ENCODE measurements around the gene ZFAND6. TPM values are rescaled to one million over a fixed set of nuclear protein-coding genes. Genes with fewer than 3 reads are reported as not detected.

Gene ZFAND6
- total RNA-seq, 1 experiment from 2014 or later = 41.4 TPM

GRCh38 chr15:80132382-80132781 lies 72.9 kb downstream of the ZFAND6 start:
- ChIA-PET CTCF (no interaction called here), POLR2A (ENCODE audit: low non-redundant PET) (no interaction called here)
- intact Hi-C loops (cut with micrococcal nuclease; ENCODE audit: unreplicated experiment) = no loop called here
- no peak overlapping the region for H3K27ac ChIP-seq (ENCODE audit: low read depth, low read length, poor library complexity, severe bottlenecking)
- H3K36me3 ChIP-seq (ENCODE audit: insufficient read depth, low read length, poor library complexity, severe bottlenecking) = no peaks in the 10 kb centered on the region
- TF ChIP-seq EZH2 (IDR thresholded peaks at IDR 0.05; ENCODE audit: borderline replicate concordance, low read depth, low read length, poor library complexity, severe bottlenecking) = no peak
- TF ChIP-seq CTCF (conservative IDR thresholded peaks at IDR 0.05; ENCODE audit: low read depth, low read length) = no peak
- H3K4me1 ChIP-seq (ENCODE audit: insufficient read depth, low read length, poor library complexity, severe bottlenecking) = no peaks in the 10 kb centered on the region
- DNase-seq (ENCODE audit: low spot score) = no peak
- H3K9me3 ChIP-seq (ENCODE audit: low read depth, low read length, poor library complexity, severe bottlenecking) = no peaks in the 10 kb centered on the region
- BruUV-seq (replicated peaks) = no TSS peak
- H3K4me3 ChIP-seq (ENCODE audit: low read depth, low read length, poor library complexity, severe bottlenecking) = no peak overlapping the region
- no peaks in the 10 kb centered on the region for H3K27me3 ChIP-seq (replicated peaks; ENCODE audit: insufficient read depth, low read depth, low read length, poor library complexity)

GRCh38 chr15:80136854-80137253 lies 77.4 kb downstream of the ZFAND6 start:
- Histone ChIP-seq H3K4me3 (ENCODE audit: low read depth, low read length, poor library complexity, severe bottlenecking) (no peak overlapping the region), H3K27ac (ENCODE audit: low read depth, low read length, poor library complexity, severe bottlenecking) (no peak overlapping the region), H3K36me3 (ENCODE audit: insufficient read depth, low read length, poor library complexity, severe bottlenecking) (no peaks in the 10 kb centered on the region), H3K4me1 (ENCODE audit: insufficient read depth, low read length, poor library complexity, severe bottlenecking) (no peaks in the 10 kb centered on the region), H3K9me3 (ENCODE audit: low read depth, low read length, poor library complexity, severe bottlenecking) (no peaks in the 10 kb centered on the region), H3K27me3 (replicated peaks; ENCODE audit: insufficient read depth, low read depth, low read length, poor library complexity) (no peaks in the 10 kb centered on the region)
- CTCF ChIA-PET = no interaction called here
- no TSS peak for BruUV-seq (replicated peaks)
- no peak for DNase-seq (ENCODE audit: low spot score)
- intact Hi-C loops (cut with micrococcal nuclease; ENCODE audit: unreplicated experiment) = no loop called here
- TF ChIP-seq CTCF (conservative IDR thresholded peaks at IDR 0.05; ENCODE audit: low read depth, low read length) = no peak
- no peak for TF ChIP-seq EZH2 (IDR thresholded peaks at IDR 0.05; ENCODE audit: borderline replicate concordance, low read depth, low read length, poor library complexity, severe bottlenecking)
- POLR2A ChIA-PET (ENCODE audit: low non-redundant PET) = no interaction called here

- intact Hi-C loops (cut with micrococcal nuclease; ENCODE audit: unreplicated experiment) = no loop called here
- TF ChIP-seq CTCF (conservative IDR thresholded peaks at IDR 0.05; ENCODE audit: low read depth, low read length) = no peak
- no peak for TF ChIP-seq EZH2 (IDR thresholded peaks at IDR 0.05; ENCODE audit: borderline replicate concordance, low read depth, low read length, poor library complexity, severe bottlenecking)
- BruUV-seq (replicated peaks) = no TSS peak
- Histone ChIP-seq H3K9me3 (ENCODE audit: low read depth, low read length, poor library complexity, severe bottlenecking) (no peaks in the 10 kb centered on the region), H3K36me3 (ENCODE audit: insufficient read depth, low read length, poor library complexity, severe bottlenecking) (no peaks in the 10 kb centered on the region), H3K27me3 (replicated peaks; ENCODE audit: insufficient read depth, low read depth, low read length, poor library complexity) (no peaks in the 10 kb centered on the region), H3K4me3 (ENCODE audit: low read depth, low read length, poor library complexity, severe bottlenecking) (no peak overlapping the region), H3K27ac (ENCODE audit: low read depth, low read length, poor library complexity, severe bottlenecking) (no peak overlapping the region), H3K4me1 (ENCODE audit: insufficient read depth, low read length, poor library complexity, severe bottlenecking) (no peaks in the 10 kb centered on the region)
- no peak for DNase-seq (ENCODE audit: low spot score)
- POLR2A ChIA-PET (ENCODE audit: low non-redundant PET) = no interaction called here
- CTCF ChIA-PET = no interaction called here
Observed at GRCh38 chr15:80138961-80139360, 79.5 kb downstream of the ZFAND6 start.

All from A673 (cell line).